HUDEP-2 (cell line): Measurements from ENCODE around the gene FAM181B.

Experiments used
- DNase-seq, 76 experiments: peaks; one replicate each; lab custom pipeline; 2025; ENCODE audit not compliant: unreplicated experiment in 76 of 76; lab: John Stamatoyannopoulos, UW

FAM181B gene

GRCh38 chr11:82733444-82734119 lies at the start of gene FAM181B:
FAM181B (minus strand) TSS chr11:82733864; CDS start chr11:82733729, 135 bp downstream.
- peak in 9 of 76 experiments; percentile 1 to 27 (median 7) for DNase-seq

GRCh38 chr11:82782825-82783374 lies 49.2 kb upstream of the FAM181B start:
- DNase-seq = peak in 2 of 76 experiments; percentile 6 to 11

GRCh38 chr11:82778776-82779175 lies 45.1 kb upstream of the FAM181B start:
- no peak for DNase-seq

GRCh38 chr11:82776377-82776776 lies 42.7 kb upstream of the FAM181B start:
- DNase-seq = no peak

- peak in 58 of 76 experiments; percentile 3 to 79 (median 42) for DNase-seq
These were observed 42.2 kb upstream of the FAM181B start for GRCh38 chr11:82775736-82776346.

GRCh38 chr11:82775218-82775617 lies 41.6 kb upstream of the FAM181B start:
- DNase-seq = no peak

GRCh38 chr11:82771781-82772180 lies 38.1 kb upstream of the FAM181B start:
- no peak for DNase-seq

- peak in 2 of 76 experiments; percentile 1 to 22 for DNase-seq
These were observed 33.5 kb upstream of the FAM181B start for GRCh38 chr11:82767123-82767522.

GRCh38 chr11:82765466-82766034 lies 31.9 kb upstream of the FAM181B start:
- DNase-seq = no peak

- no peak for DNase-seq
These were observed 29.5 kb upstream of the FAM181B start for GRCh38 chr11:82763167-82763566.

- DNase-seq = no peak
These were observed 26.0 kb upstream of the FAM181B start for GRCh38 chr11:82759649-82760048.

GRCh38 chr11:82757660-82758357 lies 24.1 kb upstream of the FAM181B start:
- DNase-seq = no peak

GRCh38 chr11:82756765-82757639 lies 23.3 kb upstream of the FAM181B start:
- DNase-seq = no peak

- no peak for DNase-seq
These were observed 20.7 kb upstream of the FAM181B start for GRCh38 chr11:82754410-82754809.

GRCh38 chr11:82753921-82754320 lies 20.3 kb upstream of the FAM181B start:
- DNase-seq = no peak

- no peak for DNase-seq
These were observed 19.1 kb upstream of the FAM181B start for GRCh38 chr11:82752801-82753200.

- DNase-seq = no peak
These were observed 17.0 kb upstream of the FAM181B start for GRCh38 chr11:82750643-82751139.

GRCh38 chr11:82747471-82747870 lies 13.8 kb upstream of the FAM181B start:
- no peak for DNase-seq

GRCh38 chr11:82738091-82738490 lies 4.4 kb upstream of the FAM181B start:
- DNase-seq = no peak

- DNase-seq = no peak
These were observed 436 bp upstream of the FAM181B start for GRCh38 chr11:82734120-82734479.
